GM12878 (cell line): ENCODE measurements around the gene NUDT6. TPM values are rescaled to one million over a fixed set of nuclear protein-coding genes. Genes with fewer than 3 reads are reported as not detected.

Experiments used
- ATAC-seq: fragments of 200-7000 bp; cut with Tn5 transposase; 3 replicates; pipeline ENCODE4 v1.9.1; 2020; ENCODE audit warnings: mild to moderate bottlenecking, moderate library complexity
- BruUV-seq: library from RNA; stranded (reverse); fragments of 400-500 nt; replicated peaks from 2 replicates; lab custom pipeline; 2021; lab: Mats Ljungman, UMichigan
- CTCF ChIA-PET: fragments of 300-600 bp; sonication (Branson Sonifier 250); formaldehyde crosslinking; extraction: SDS; loops from one replicate; lab custom pipeline; 2021; ENCODE audit warnings: inconsistent platforms; lab: Yijun Ruan, JAX
- POLR2A ChIA-PET: fragments of 350-600 bp; formaldehyde crosslinking; extraction: SDS; loops from one replicate; lab custom pipeline; 2021; ENCODE audit warnings: inconsistent platforms; lab: Charles Lee
- RAD21 ChIA-PET: fragments of 300-600 bp; sonication (Branson Sonifier 250); formaldehyde crosslinking; loops from one replicate; lab custom pipeline; 2023; ENCODE audit warnings: antibody characterized with exemption; ENCODE audit not compliant: unreplicated experiment; lab: Charles Lee
- SMC1A ChIA-PET: fragments of 300-600 bp; sonication (Branson Sonifier 250); formaldehyde crosslinking; loops from one replicate; lab custom pipeline; 2023; ENCODE audit not compliant: unreplicated experiment, uncharacterized antibody; lab: Charles Lee
- DNase-seq: peaks from one replicate; pipeline ENCODE4 v3.0.0-alpha.2; 2011; ENCODE audit warnings: low read depth, low spot score
- FAIRE-seq: peaks from 3 replicates; lab custom pipeline; 2011; peaks lifted over from hg19 to GRCh38; lab: Jason Lieb, UNC
- H2AFZ ChIP-seq: 2 replicates; pipeline ENCODE4 v1.6.0; 2011; ENCODE audit warnings: low read depth, low read length, control low read depth; ENCODE audit not compliant: control insufficient read depth
- H3K27ac ChIP-seq: 2 replicates; pipeline ENCODE4 v1.5.1; 2011; ENCODE audit warnings: control low read depth; ENCODE audit not compliant: control insufficient read depth, insufficient read depth
- H3K27me3 ChIP-seq, 2 experiments: replicated peaks in 1 of 2; 2 replicates each; pipeline versions ENCODE4 v1.6.0 to v1.6.1; 2011; ENCODE audit warnings: low read length in 1 of 2; ENCODE audit not compliant: control insufficient read depth in 2 of 2, insufficient read depth in 2 of 2
- H3K36me3 ChIP-seq, 2 experiments: 2 replicates each; pipeline ENCODE4 v1.5.1; 2011; ENCODE audit warnings: low read length in 1 of 2; ENCODE audit not compliant: control insufficient read depth in 2 of 2, insufficient read depth in 2 of 2
- H3K4me1 ChIP-seq: 2 replicates; pipeline ENCODE4 v1.6.1; 2011; ENCODE audit warnings: mild to moderate bottlenecking, low read length, moderate library complexity, mixed read lengths; ENCODE audit not compliant: control insufficient read depth, insufficient read depth
- H3K4me2 ChIP-seq: 2 replicates; pipeline ENCODE4 v1.6.0; 2011; ENCODE audit warnings: control low read depth; ENCODE audit not compliant: control insufficient read depth, insufficient read depth
- H3K4me3 ChIP-seq: fragments of 200-600 bp; sonication (generic); 2 replicates; pipeline ENCODE4 v1.5.1; 2016
- H3K79me2 ChIP-seq: 2 replicates; pipeline ENCODE4 v1.6.0; 2011; ENCODE audit warnings: low read length; ENCODE audit not compliant: control insufficient read depth, insufficient read depth
- H3K9ac ChIP-seq: 2 replicates; pipeline ENCODE4 v1.8.0; 2011; ENCODE audit warnings: low read length, control low read depth, mixed read lengths; ENCODE audit not compliant: control insufficient read depth, insufficient read depth
- H3K9me3 ChIP-seq: replicated peaks from 3 replicates; pipeline ENCODE4 v1.5.1; 2011; ENCODE audit warnings: mild to moderate bottlenecking, low read length; ENCODE audit not compliant: control insufficient read depth, insufficient read depth
- H4K20me1 ChIP-seq: 2 replicates; pipeline ENCODE4 v1.6.0; 2011; ENCODE audit not compliant: control insufficient read depth, insufficient read depth
- CHD1 ChIP-seq: IDR thresholded peaks from 2 replicates; pipeline ENCODE4 v1.6.1; 2012; ENCODE audit warnings: low read depth, low read length, improper control_type of control experiment
- SREBF2 ChIP-seq: IDR thresholded peaks from 2 replicates; pipeline ENCODE4 v1.6.1; 2012; ENCODE audit warnings: mild to moderate bottlenecking, low read length
- ZSCAN29 ChIP-seq: fragments of 450-650 bp; IDR thresholded peaks from 2 replicates; pipeline ENCODE4 v1.6.1; 2017; ENCODE audit warnings: mild to moderate bottlenecking, moderate library complexity
- WGBS: methylation state at CpG from one replicate; pipeline ENCODE4 v1.1.6; 2016; ENCODE audit warnings: low lambda C conversion rate; ENCODE audit not compliant: insufficient replicate concordance, insufficient coverage; ENCODE audit errors: missing lambda C conversion rate; 5-methylcytosine and 5-hydroxymethylcytosine counted together
- in situ Hi-C: fragments of 300-500 bp; cut with MboI; formaldehyde crosslinking; loops from 9 replicates; pipeline ENCODE4 v1.14.3; 2018; ENCODE audit warnings: mixed read lengths
- intact Hi-C: fragments of 100-400 bp; cut with micrococcal nuclease; formaldehyde crosslinking; loops from one replicate; pipeline ENCODE4 v1.14.2; 2022; ENCODE audit not compliant: unreplicated experiment
- polyA plus RNA-seq, 11 experiments: library from polyadenylated mRNA; depleted of rRNA in 4 of 11; unstranded in 6 of 11; stranded (reverse) in 5 of 11; fragments of >200 nt; fragmentation: Nextera tagmentation in 4 of 11; fragmentation: Illumina TruSeq in 1 of 11; extraction: Ambion mirVana in 4 of 11; extraction: Trizol in 1 of 11; gene quantifications; 1 replicate in 1 of 11; 2 replicates in 10 of 11; pipeline versions ENCODE4 v1.2.1 to v1.2.3, GENCODE V29; 2011 to 2016; ENCODE audit warnings: inconsistent platforms in 2 of 11, missing spikeins in 2 of 11, low read depth in 1 of 11
- total RNA-seq, 4 experiments: library from RNA; depleted of rRNA in 3 of 4; stranded (reverse); fragments of >200 nt in 3 of 4; fragmentation: Illumina TruSeq in 1 of 4; extraction: Trizol in 1 of 4; gene quantifications; 2 replicates each; pipeline versions ENCODE4 v1.2.1 to v1.2.3, GENCODE V29; 2013 to 2021

The NUDT6 gene
- total and polyA plus RNA-seq, 10 of the 15 experiments (the other 5 are each of a cell fraction or from before 2014, with no cell fraction given): 3.9 to 12.4 (median 6.8) TPM

GRCh38 chr4:122842984-122843531 lies 79.3 kb downstream of the NUDT6 start:
- CTCF ChIA-PET: no interaction called here
- TF ChIP-seq ZSCAN29 (no peak), CHD1 (no peak), SREBF2 (no peak)
- SMC1A ChIA-PET: no interaction called here
- FAIRE-seq (no peak), DNase-seq (no peak), ATAC-seq (no peak)
- intact Hi-C loops (no loop called here), in situ Hi-C loops (no loop called here)
- Histone ChIP-seq H3K79me2 (no peaks in the 10 kb centered on the region), H3K4me1 (0 out of 2 replicates have a peak, but pooled peaks cover 2% of the 10 kb centered on the region), H3K9me3 (no peaks in the 10 kb centered on the region; the same call in 2 of the 3 replicates), H3K36me3 (no peaks in the 10 kb centered on the region), H2AFZ (no peak overlapping the region), H3K4me3 (no peak overlapping the region), H3K27me3 (no peaks in the 10 kb centered on the region), H4K20me1 (no peaks in the 10 kb centered on the region), H3K9ac (no peak overlapping the region), H3K4me2 (no peak overlapping the region), H3K27ac (no peak overlapping the region)
- 69% methylated on average over 4 of the region's 4 CpGs for WGBS
- POLR2A ChIA-PET: no interaction called here
- BruUV-seq: no TSS peak
- RAD21 ChIA-PET: no interaction called here

Other genes starting within 250 kb of the NUDT6 start
- 0.40 and 0.54 TPM in 2 replicates for gene BBS12, start 189.9 kb downstream of the NUDT6 start, total RNA-seq (2014; rRNA removed)
- gene BBS12, start 189.9 kb downstream of the NUDT6 start, total RNA-seq (2014; rRNA removed; fragmentation: Illumina TruSeq; extraction: Trizol): 0.37 and 0.58 TPM in 2 replicates
- gene BBS12, start 189.9 kb downstream of the NUDT6 start, total RNA-seq (2021): 0.38 and 0.58 TPM in 2 replicates
- gene BBS12, start 189.9 kb downstream of the NUDT6 start, polyA plus RNA-seq (2011; rRNA removed): 0.17 and 0.24 TPM in 2 replicates
- gene BBS12, start 189.9 kb downstream of the NUDT6 start, polyA plus RNA-seq (2014; fragmentation: Illumina TruSeq; extraction: Trizol): 0.38 and 0.51 TPM in 2 replicates
- under 1 TPM; 0.40 to 0.44 TPM for gene BBS12, start 189.9 kb downstream of the NUDT6 start, polyA plus RNA-seq (2014; fragmentation: Nextera tagmentation; extraction: Ambion mirVana)
- gene BBS12, start 189.9 kb downstream of the NUDT6 start, polyA plus RNA-seq (2014; rRNA removed): 0.15 and 0.32 TPM in 2 replicates
- under 1 TPM; 0.53 to 0.63 TPM for gene BBS12, start 189.9 kb downstream of the NUDT6 start, polyA plus RNA-seq (2016; fragmentation: Nextera tagmentation; extraction: Ambion mirVana)
- 0.51 and 0.76 TPM in 2 replicates for gene FGF2, start 95.8 kb downstream of the NUDT6 start, total RNA-seq (2014; rRNA removed)
- gene FGF2, start 95.8 kb downstream of the NUDT6 start, total RNA-seq (2014; rRNA removed; fragmentation: Illumina TruSeq; extraction: Trizol): 0.69 and 0.72 TPM in 2 replicates
- 1.5 and 1.7 TPM in 2 replicates for gene FGF2, start 95.8 kb downstream of the NUDT6 start, total RNA-seq (2021)
- gene FGF2, start 95.8 kb downstream of the NUDT6 start, polyA plus RNA-seq (2011; rRNA removed): 0.14 and 0.16 TPM in 2 replicates
- 0.63 and 0.68 TPM in 2 replicates for gene FGF2, start 95.8 kb downstream of the NUDT6 start, polyA plus RNA-seq (2014; fragmentation: Illumina TruSeq; extraction: Trizol)
- under 1 TPM; 0.13 to 0.22 TPM for gene FGF2, start 95.8 kb downstream of the NUDT6 start, polyA plus RNA-seq (2014; fragmentation: Nextera tagmentation; extraction: Ambion mirVana)
- gene FGF2, start 95.8 kb downstream of the NUDT6 start, polyA plus RNA-seq (2014; rRNA removed): 0.28 and 0.91 TPM in 2 replicates
- under 1 TPM; 0.20 to 0.21 TPM for gene FGF2, start 95.8 kb downstream of the NUDT6 start, polyA plus RNA-seq (2016; fragmentation: Nextera tagmentation; extraction: Ambion mirVana)